Measurements from ENCODE around the gene SEC16B. TPM values are rescaled to one million over a fixed set of nuclear protein-coding genes. Genes with fewer than 3 reads are reported as not detected.

SEC16B gene
- total and polyA plus RNA-seq, 2 of the 8 experiments (the other 6 are each of a cell fraction or from before 2014, with no cell fraction given) = 0.56 to 0.94 TPM

DNA sequence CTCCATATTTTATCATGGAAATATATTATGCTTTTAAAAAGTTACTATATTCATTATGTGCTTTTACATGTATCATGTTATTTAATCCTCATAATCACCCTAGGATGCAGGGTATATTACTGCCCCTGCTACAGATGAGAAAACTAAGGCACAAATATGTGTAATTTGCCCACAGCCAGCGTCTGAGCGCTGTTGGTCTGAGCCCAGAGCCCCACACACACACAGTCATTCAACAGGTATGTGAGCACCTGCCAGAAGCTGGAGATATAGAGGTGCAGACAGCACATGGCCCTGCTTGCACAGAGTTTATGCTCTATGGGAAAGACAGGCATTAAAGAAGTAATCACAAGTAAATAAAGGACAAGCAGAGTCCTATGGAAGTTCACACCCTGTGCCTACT is 49.8 kb upstream of the SEC16B start (continued):
- TF ChIP-seq EGR1 (IDR thresholded peaks at IDR 0.05; ENCODE audit: borderline replicate concordance, low read depth, low read length) = no peak
- no peak for TF ChIP-seq MAX (IDR thresholded peaks at IDR 0.05)
- TF ChIP-seq SIN3A (conservative IDR thresholded peaks at IDR 0.05 in 1 of 2, IDR thresholded peaks at IDR 0.05 in 1 of 2; ENCODE audit: low read depth in 1 of 2, low read length in 2 of 2) = no peak
- no peak for TF ChIP-seq POLR2A (IDR thresholded peaks at IDR 0.05; ENCODE audit: control extremely low read depth in 1 of 2, low read depth in 2 of 2, low read length in 2 of 2)
- TF ChIP-seq CHD7 (IDR thresholded peaks at IDR 0.05; ENCODE audit: insufficient replicate concordance, low read length) = no peak
- no peak for TF ChIP-seq CHD1 (IDR thresholded peaks at IDR 0.05; ENCODE audit: low read depth, low read length)
- TF ChIP-seq SIRT6 (IDR thresholded peaks at IDR 0.05; ENCODE audit: low read length) = no peak

Measured in H1 (cell line).